HepG2 (cell line): ENCODE measurements around the gene ABCA4. TPM values are rescaled to one million over a fixed set of nuclear protein-coding genes. Genes with fewer than 3 reads are reported as not detected.

ENCODE experiments used
- ATAC-seq: fragments of 200-7000 bp; cut with Tn5 transposase; 3 replicates; pipeline ENCODE4 v1.9.1; 2020; ENCODE audit warnings: mild to moderate bottlenecking, moderate library complexity
- BruUV-seq: library from RNA; stranded (reverse); fragments of 400-500 nt; replicated peaks from 2 replicates; lab custom pipeline; 2021; lab: Mats Ljungman, UMichigan
- CTCF ChIA-PET: fragments of 300-600 bp; formaldehyde crosslinking; extraction: SDS; loops from one replicate; lab custom pipeline; 2021; ENCODE audit warnings: low total read pairs, inconsistent platforms, low intra/inter-chr PET ratio; lab: Yijun Ruan, JAX
- POLR2A ChIA-PET: fragments of 350-600 bp; sonication (Branson Sonifier 250); formaldehyde crosslinking; loops from one replicate; lab custom pipeline; 2020; ENCODE audit warnings: antibody characterized with exemption, inconsistent platforms; lab: Yijun Ruan, JAX
- DNase-seq: peaks from one replicate; pipeline ENCODE4 v3.0.0-alpha.2; 2015; ENCODE audit warnings: low spot score
- FAIRE-seq: peaks from 3 replicates; lab custom pipeline; 2011; peaks lifted over from hg19 to GRCh38; lab: Jason Lieb, UNC
- H2AFZ ChIP-seq: one replicate; pipeline ENCODE4 v1.6.1; 2011; ENCODE audit warnings: low read length, inconsistent platforms
- H3K27ac ChIP-seq: fragments of 300-600 bp; 3 replicates; pipeline ENCODE4 v1.8.0; 2011; ENCODE audit warnings: mixed run types, mild to moderate bottlenecking, mixed read lengths, low read length, inconsistent platforms; ENCODE audit not compliant: insufficient read depth; ENCODE audit errors: extremely low read length
- H3K27me3 ChIP-seq, 2 experiments: fragments of 200-600 bp in 1 of 2; 2 replicates in 1 of 2; 3 replicates in 1 of 2; pipeline versions ENCODE4 v1.6.0 to v1.8.0; 2011; ENCODE audit warnings: low read length in 2 of 2, mild to moderate bottlenecking in 2 of 2, moderate library complexity in 2 of 2, inconsistent platforms in 1 of 2; ENCODE audit not compliant: insufficient read depth in 2 of 2, control insufficient read depth in 1 of 2
- H3K36me3 ChIP-seq, 2 experiments: fragments of 200-600 bp in 1 of 2; replicated peaks in 1 of 2; 2 replicates in 1 of 2; 3 replicates in 1 of 2; pipeline versions ENCODE4 v1.5.1 to v1.8.0; 2011; ENCODE audit warnings: low read length in 2 of 2, inconsistent platforms in 1 of 2; ENCODE audit not compliant: insufficient read depth in 2 of 2, control insufficient read depth in 1 of 2
- H3K4me1 ChIP-seq: 2 replicates; pipeline ENCODE4 v1.5.1; 2012; ENCODE audit warnings: low read length, inconsistent platforms; ENCODE audit not compliant: insufficient read depth
- H3K4me2 ChIP-seq: 2 replicates; pipeline ENCODE4 v1.6.0; 2011; ENCODE audit warnings: low read depth, low read length, inconsistent platforms
- H3K4me3 ChIP-seq, 3 experiments: fragments of 200-600 bp in 1 of 3; sonication (generic), shearing (Covaris generic) in 1 of 3; replicated peaks in 1 of 3; 2 replicates each; pipeline ENCODE4 v1.5.1; 2011 to 2016; ENCODE audit warnings: low read length in 3 of 3, inconsistent platforms in 2 of 3, low read depth in 2 of 3, mild to moderate bottlenecking in 2 of 3, control low read depth in 1 of 3, mixed read lengths in 1 of 3; ENCODE audit not compliant: insufficient read depth in 1 of 3
- H3K79me2 ChIP-seq: one replicate; pipeline ENCODE4 v1.6.1; 2011; ENCODE audit warnings: low read length, inconsistent platforms; ENCODE audit not compliant: insufficient read depth
- H3K9ac ChIP-seq: 2 replicates; pipeline ENCODE4 v1.6.0; 2011; ENCODE audit warnings: mild to moderate bottlenecking, low read depth, low read length, inconsistent platforms; ENCODE audit not compliant: insufficient read depth
- H3K9me3 ChIP-seq: 2 replicates; pipeline ENCODE4 v1.5.1; 2012; ENCODE audit warnings: mild to moderate bottlenecking, low read length
- H4K20me1 ChIP-seq: 2 replicates; pipeline ENCODE4 v1.6.0; 2011; ENCODE audit warnings: inconsistent platforms, mild to moderate bottlenecking, low read length, moderate library complexity; ENCODE audit not compliant: insufficient read depth
- CREB1 ChIP-seq, 2 experiments: fragments of 450-650 bp in 1 of 2; IDR thresholded peaks; 2 replicates each; pipeline ENCODE4 v1.6.1; 2016 to 2017; ENCODE audit warnings: control low read depth in 1 of 2, mild to moderate bottlenecking in 1 of 2, missing compliant biosample characterization in 1 of 2, missing genetic modification characterization in 1 of 2
- HNF4A ChIP-seq: sonication (generic); formaldehyde crosslinking; IDR thresholded peaks from 2 replicates; pipeline ENCODE4 v1.4.0; 2020; ENCODE audit warnings: missing genetic modification reagents
- HNF4G ChIP-seq, 2 experiments: sonication (generic) in 1 of 2; formaldehyde crosslinking in 1 of 2; IDR thresholded peaks; 2 replicates each; pipeline versions ENCODE4 v1.4.0 to v1.6.1; 2011 to 2020; ENCODE audit warnings: borderline replicate concordance in 2 of 2, low read depth in 2 of 2, mild to moderate bottlenecking in 2 of 2, low read length in 1 of 2, missing genetic modification reagents in 1 of 2, moderate library complexity in 1 of 2
- KAT8 ChIP-seq: IDR thresholded peaks from 2 replicates; pipeline ENCODE4 v1.6.1; 2016; ENCODE audit warnings: missing genetic modification reagents, missing compliant biosample characterization
- SMARCC2 ChIP-seq: fragments of 450-650 bp; IDR thresholded peaks from 2 replicates; pipeline ENCODE4 v1.6.1; 2017; ENCODE audit warnings: antibody characterized with exemption, mild to moderate bottlenecking
- ZFAT ChIP-seq: sonication (generic); formaldehyde crosslinking; conservative IDR thresholded peaks from 2 replicates; pipeline ENCODE4 v1.8.1; 2023; ENCODE audit warnings: missing genetic modification reagents, inconsistent platforms
- WGBS: methylation state at CpG from one replicate; pipeline ENCODE4 v1.1.6; 2017; ENCODE audit warnings: low lambda C conversion rate; 5-methylcytosine and 5-hydroxymethylcytosine counted together
- in situ Hi-C: cut with HindIII; loops from 2 replicates; pipeline ENCODE4 v1.10.0; 2017; ENCODE audit warnings: low pct_unique_long_range_greater_than_20kb; ENCODE audit not compliant: extremely low pct_ligation_motif_present
- intact Hi-C: fragments of 100-400 bp; cut with micrococcal nuclease; formaldehyde crosslinking; loops from one replicate; pipeline ENCODE4 v1.10.0; 2022; ENCODE audit not compliant: unreplicated experiment
- polyA plus RNA-seq, 8 experiments: library from polyadenylated mRNA; depleted of rRNA in 3 of 8; stranded (reverse) in 7 of 8; unstranded in 1 of 8; fragments of >200 nt; fragmentation: Illumina TruSeq in 4 of 8; extraction: Trizol in 4 of 8; gene quantifications; 2 replicates each; pipeline versions ENCODE4 v1.2.1 to v1.2.3, GENCODE V29; 2011 to 2016; ENCODE audit warnings: low read depth in 4 of 8, missing spikeins in 1 of 8, mixed read lengths in 1 of 8; ENCODE audit not compliant: insufficient read depth in 1 of 8
- total RNA-seq, 5 experiments: library from RNA; depleted of rRNA; stranded (reverse); fragments of >200 nt; fragmentation: Illumina TruSeq; extraction: Trizol; gene quantifications; 2 replicates each; pipeline ENCODE4 v1.2.3, GENCODE V29; 2016; ENCODE audit warnings: low read depth in 1 of 5
- TF ChIP-seq, protein P1 (sequence below): sonication (generic); formaldehyde crosslinking; IDR thresholded peaks from 2 replicates; pipeline ENCODE4 v1.4.0; 2020; ENCODE audit warnings: missing genetic modification reagents

Gene ABCA4
- total and polyA plus RNA-seq, 2 of the 13 experiments (the other 11 are each of a cell fraction or from before 2014, with no cell fraction given) = 0.24 to 0.67 TPM

DNA sequence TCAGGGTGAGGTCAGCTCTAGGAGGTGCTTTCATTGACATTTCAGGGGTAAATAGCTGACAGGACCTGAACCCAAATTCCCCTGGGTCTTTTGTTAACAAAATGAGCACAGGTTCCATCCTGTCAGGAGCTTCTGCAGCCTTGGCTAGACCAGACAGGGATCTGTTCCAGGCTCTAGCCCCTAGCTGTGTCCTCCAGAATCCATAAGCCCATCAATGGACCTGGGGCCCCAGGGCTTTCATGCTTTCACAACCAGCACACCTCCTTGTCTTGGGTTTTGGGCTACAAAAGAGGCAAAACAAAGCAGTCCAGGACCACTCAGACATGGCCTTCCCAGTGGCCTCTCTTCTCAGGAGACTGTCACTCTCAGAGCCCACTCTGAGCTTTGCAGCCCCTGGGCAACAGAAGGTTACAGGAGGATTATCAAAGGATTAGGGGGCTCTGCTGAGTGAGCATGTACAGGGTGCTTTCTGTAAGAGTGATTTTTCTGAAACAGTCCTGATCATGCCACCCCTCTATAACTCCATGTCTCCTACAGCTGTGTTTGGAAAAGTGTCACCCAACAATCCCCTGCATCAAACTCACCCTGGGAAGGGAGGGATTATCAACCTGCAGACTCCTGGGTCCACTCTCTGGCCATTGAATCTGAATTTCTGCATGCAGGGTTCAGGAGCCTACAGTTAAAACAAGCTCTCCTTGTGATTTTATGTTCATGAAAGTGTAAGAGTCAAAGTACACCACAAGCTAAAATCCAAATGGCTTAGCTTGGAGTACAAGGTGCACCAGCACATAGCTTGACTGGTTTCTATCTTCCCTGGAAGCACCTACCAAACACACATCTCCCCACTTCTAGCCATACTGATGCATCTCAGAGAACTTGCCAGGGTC is 144.0 kb downstream of the ABCA4 start:
- H3K4me3 ChIP-seq = no peak overlapping the region
- BruUV-seq = no TSS peak
- peak overlapping the region; percentile 7 for H3K27ac ChIP-seq
- peak overlapping the region; percentile 15; the same call in 1 of the 2 replicates for H3K4me2 ChIP-seq
- H3K27me3 ChIP-seq = no peaks in the 10 kb centered on the region
- H4K20me1 ChIP-seq = no peaks in the 10 kb centered on the region
- H2AFZ ChIP-seq = no peak overlapping the region
- POLR2A ChIA-PET = interaction anchor here (1.3 to 1.5 kb wide), 3 partner anchors 10 to 131 kb away, joined by 3 to 8 read pairs (median 4); no protein-coding TSS in a partner anchor
- H3K9me3 ChIP-seq = no peaks in the 10 kb centered on the region
- CTCF ChIA-PET = no interaction called here
- no peaks in the 10 kb centered on the region for H3K36me3 ChIP-seq
- no peak for FAIRE-seq
- DNase-seq = no peak
- no peaks in the 10 kb centered on the region for H3K79me2 ChIP-seq
- intact Hi-C loops = no loop called here
- no peak; the same call in 2 of the 3 replicates for ATAC-seq
- no peak overlapping the region for H3K9ac ChIP-seq
- in situ Hi-C loops = no loop called here
- peak; percentile 49; the same call in 1 of the 2 replicates for TF ChIP-seq HNF4A
- TF ChIP-seq HNF4G (IDR thresholded peaks at IDR 0.05; ENCODE audit: borderline replicate concordance, low read depth, low read length) = peak; percentile 57
- no peak for TF ChIP-seq HNF4G (CRISPR knock-in tag; IDR thresholded peaks at IDR 0.05; ENCODE audit: borderline replicate concordance, low read depth)
- no peak for TF ChIP-seq KAT8 (CRISPR knock-in tag)
- H3K4me1 ChIP-seq = peaks cover 57% of the 10 kb centered on the region

DNA sequence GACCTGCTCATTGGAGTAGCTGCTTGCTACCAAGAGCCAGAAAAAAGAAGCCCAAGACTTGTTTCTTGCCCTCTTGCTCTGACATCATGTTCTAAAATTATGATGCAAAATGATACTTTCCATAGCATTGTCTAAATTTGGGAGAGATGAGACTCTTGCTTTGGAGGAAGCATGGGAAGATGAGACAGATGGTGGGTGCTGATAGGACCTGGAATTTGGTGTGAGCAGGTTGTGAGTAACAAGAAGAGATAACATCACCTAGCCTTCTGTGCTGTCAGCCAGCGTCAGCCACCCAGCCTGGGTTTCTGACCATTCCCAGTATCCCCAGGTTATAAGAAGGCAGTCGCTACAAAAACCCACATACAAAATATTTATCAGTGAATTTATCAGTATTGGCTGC is 144.7 kb downstream of the ABCA4 start:
- ChIA-PET POLR2A (interaction anchor here (0.9 to 1.5 kb wide), 4 partner anchors 9 to 130 kb away, joined by 3 to 8 read pairs (median 5); no protein-coding TSS in a partner anchor), CTCF (no interaction called here)
- no peak overlapping the region for H3K4me2 ChIP-seq
- no peak overlapping the region for H3K27ac ChIP-seq
- no peak overlapping the region for H3K9ac ChIP-seq
- no peak for TF ChIP-seq ZFAT (CRISPR knock-in tag)
- no peak for TF ChIP-seq SMARCC2
- TF ChIP-seq, protein P1, sequence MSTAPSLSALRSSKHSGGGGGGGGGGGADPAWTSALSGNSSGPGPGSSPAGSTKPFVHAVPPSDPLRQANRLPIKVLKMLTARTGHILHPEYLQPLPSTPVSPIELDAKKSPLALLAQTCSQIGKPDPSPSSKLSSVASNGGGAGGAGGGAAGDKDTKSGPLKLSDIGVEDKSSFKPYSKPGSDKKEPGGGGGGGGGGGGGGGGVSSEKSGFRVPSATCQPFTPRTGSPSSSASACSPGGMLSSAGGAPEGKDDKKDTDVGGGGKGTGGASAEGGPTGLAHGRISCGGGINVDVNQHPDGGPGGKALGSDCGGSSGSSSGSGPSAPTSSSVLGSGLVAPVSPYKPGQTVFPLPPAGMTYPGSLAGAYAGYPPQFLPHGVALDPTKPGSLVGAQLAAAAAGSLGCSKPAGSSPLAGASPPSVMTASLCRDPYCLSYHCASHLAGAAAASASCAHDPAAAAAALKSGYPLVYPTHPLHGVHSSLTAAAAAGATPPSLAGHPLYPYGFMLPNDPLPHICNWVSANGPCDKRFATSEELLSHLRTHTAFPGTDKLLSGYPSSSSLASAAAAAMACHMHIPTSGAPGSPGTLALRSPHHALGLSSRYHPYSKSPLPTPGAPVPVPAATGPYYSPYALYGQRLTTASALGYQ (CRISPR knock-in tag) = no peak
- TF ChIP-seq CREB1 (IDR thresholded peaks at IDR 0.05) = no peak
- TF ChIP-seq CREB1 (CRISPR knock-in tag; IDR thresholded peaks at IDR 0.05) = no peak
- H3K4me1 ChIP-seq = peaks cover 56% of the 10 kb centered on the region
- no TSS peak for BruUV-seq
- H3K36me3 ChIP-seq = no peaks in the 10 kb centered on the region
- no peak for DNase-seq
- intact Hi-C loops (no loop called here), in situ Hi-C loops (no loop called here)
- WGBS = 17% methylated on average over 1 of the region's 2 CpGs
- H2AFZ ChIP-seq = no peak overlapping the region
- H4K20me1 ChIP-seq = no peaks in the 10 kb centered on the region
- H3K79me2 ChIP-seq = no peaks in the 10 kb centered on the region
- no peaks in the 10 kb centered on the region for H3K9me3 ChIP-seq
- no peak overlapping the region for H3K4me3 ChIP-seq
- no peak for ATAC-seq
- H3K27me3 ChIP-seq = no peaks in the 10 kb centered on the region
- FAIRE-seq = no peak
